OCI-LY3 (cell line): Measurements from ENCODE around the gene ICAM5.

Source experiments
- H2AFZ ChIP-seq: fragments of 200-600, 300-600 bp; shearing (Covaris generic); 2 replicates; pipeline ENCODE4 v1.6.0; 2014; ENCODE audit warnings: antibody characterized with exemption, low read depth, low read length
- H3K27ac ChIP-seq: fragments of 200-600, 300-600 bp; sonication (generic); 2 replicates; pipeline ENCODE4 v1.5.1; 2014; ENCODE audit warnings: mild to moderate bottlenecking, low read length, moderate library complexity, mixed read lengths
- H3K27me3 ChIP-seq: fragments of 200-600, 300-600 bp; sonication (generic); 2 replicates; pipeline ENCODE4 v1.6.1; 2014; ENCODE audit warnings: low read depth, low read length, mixed read lengths
- H3K36me3 ChIP-seq: fragments of 200-600, 300-600 bp; sonication (generic); replicated peaks from 2 replicates; pipeline ENCODE3; 2014; ENCODE audit warnings: low read depth, low read length, mixed read lengths
- H3K4me1 ChIP-seq: fragments of 300-600, 200-600 bp; sonication (generic); 2 replicates; pipeline ENCODE4 v1.6.1; 2014; ENCODE audit warnings: low read length, mixed read lengths
- H3K4me2 ChIP-seq: fragments of 200-600, 300-600 bp; sonication (generic); 2 replicates; pipeline ENCODE4 v1.6.1; 2014; ENCODE audit warnings: low read length, mixed read lengths
- H3K4me3 ChIP-seq: fragments of 300-600, 200-600 bp; sonication (generic); 2 replicates; pipeline ENCODE4 v1.5.1; 2014; ENCODE audit warnings: antibody characterized with exemption, mild to moderate bottlenecking, low read length, moderate library complexity
- H3K79me2 ChIP-seq: fragments of 300-600, 200-600 bp; shearing (Covaris generic); 2 replicates; pipeline ENCODE4 v1.6.1; 2014; ENCODE audit warnings: mild to moderate bottlenecking, low read length, mixed read lengths
- H3K9ac ChIP-seq: fragments of 300-600, 200-600 bp; shearing (Covaris generic); 2 replicates; pipeline ENCODE4 v1.6.0; 2014; ENCODE audit warnings: mild to moderate bottlenecking, low read length, moderate library complexity
- H3K9me3 ChIP-seq: fragments of 200-600, 300-600 bp; shearing (Covaris generic); 2 replicates; pipeline ENCODE4 v1.6.1; 2014; ENCODE audit warnings: low read length, mixed read lengths; ENCODE audit not compliant: insufficient read depth
- H4K20me1 ChIP-seq: fragments of 200-600, 300-600 bp; sonication (generic); 2 replicates; pipeline ENCODE4 v1.6.1; 2016; ENCODE audit warnings: low read length, mixed read lengths; ENCODE audit not compliant: insufficient read depth
- CTCF ChIP-seq: fragments of 200-600, 300-600 bp; sonication (generic); IDR thresholded peaks from 2 replicates; pipeline ENCODE4 v1.5.1; 2014; ENCODE audit warnings: antibody characterized with exemption, low read length, low read depth
- EZH2phosphoT487 ChIP-seq: fragments of 200-600 bp; shearing (Covaris generic); IDR thresholded peaks from 2 replicates; pipeline ENCODE4 v1.6.1; 2018; ENCODE audit warnings: antibody characterized with exemption, mixed run types, low read depth

Gene ICAM5

GRCh38 chr19:10344780-10345179 is 55.0 kb downstream of the ICAM5 start:
- TF ChIP-seq EZH2phosphoT487 (no peak), CTCF (no peak)
- Histone ChIP-seq H3K9ac (no peak overlapping the region), H3K36me3 (peaks cover under 1% of the 10 kb centered on the region), H3K27ac (no peak overlapping the region), H2AFZ (no peak overlapping the region), H3K4me2 (no peak overlapping the region), H4K20me1 (no peaks in the 10 kb centered on the region), H3K79me2 (no peaks in the 10 kb centered on the region), H3K4me1 (peaks cover 5% of the 10 kb centered on the region), H3K9me3 (no peaks in the 10 kb centered on the region), H3K27me3 (no peaks in the 10 kb centered on the region), H3K4me3 (no peak overlapping the region)
